ENCODE results near the gene TREH.
"Not testable (repeated sequence)": the region's sequence is repeated elsewhere in the genome, so short reads cannot be mapped to it uniquely, and the experiment has no call there.

The TREH gene, protein sequence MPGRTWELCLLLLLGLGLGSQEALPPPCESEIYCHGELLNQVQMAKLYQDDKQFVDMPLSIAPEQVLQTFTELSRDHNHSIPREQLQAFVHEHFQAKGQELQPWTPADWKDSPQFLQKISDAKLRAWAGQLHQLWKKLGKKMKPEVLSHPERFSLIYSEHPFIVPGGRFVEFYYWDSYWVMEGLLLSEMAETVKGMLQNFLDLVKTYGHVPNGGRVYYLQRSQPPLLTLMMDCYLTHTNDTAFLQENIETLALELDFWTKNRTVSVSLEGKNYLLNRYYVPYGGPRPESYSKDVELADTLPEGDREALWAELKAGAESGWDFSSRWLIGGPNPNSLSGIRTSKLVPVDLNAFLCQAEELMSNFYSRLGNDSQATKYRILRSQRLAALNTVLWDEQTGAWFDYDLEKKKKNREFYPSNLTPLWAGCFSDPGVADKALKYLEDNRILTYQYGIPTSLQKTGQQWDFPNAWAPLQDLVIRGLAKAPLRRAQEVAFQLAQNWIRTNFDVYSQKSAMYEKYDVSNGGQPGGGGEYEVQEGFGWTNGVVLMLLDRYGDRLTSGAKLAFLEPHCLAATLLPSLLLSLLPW

DNA sequence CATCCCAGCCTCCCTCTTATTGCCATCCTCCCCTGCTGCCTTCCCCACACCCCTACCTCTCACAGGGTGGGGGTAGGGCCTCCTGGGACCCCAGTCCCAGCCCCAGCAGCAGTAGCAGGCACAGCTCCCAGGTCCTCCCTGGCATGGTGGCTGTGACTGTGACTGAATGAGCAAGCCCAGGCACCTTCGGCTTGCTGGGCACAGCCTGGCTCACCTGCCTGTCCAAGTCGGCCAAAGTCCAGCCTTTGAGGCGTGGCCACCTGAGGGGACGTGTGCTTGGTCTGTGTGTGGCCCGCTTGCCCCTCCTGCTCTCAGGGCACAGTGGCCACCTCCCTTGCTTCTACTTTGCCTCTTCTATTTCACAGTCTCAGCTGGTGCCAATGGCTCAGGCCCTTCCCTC lies at the start of gene TREH:
Gene TREH (minus strand): TSS at position 168 of the 400 bp plus-strand sequence. CDS start 23 bp downstream, at position 145.
- Mint-ChIP-seq H3K4me3 (no peak within 1 kb of the TSS), H3K4me1 (ENCODE audit: low read depth) (no peaks in the 10 kb centered on the region), H3K27me3 (ENCODE audit: low read depth) (peaks cover 17% of the 10 kb centered on the region)

DNA sequence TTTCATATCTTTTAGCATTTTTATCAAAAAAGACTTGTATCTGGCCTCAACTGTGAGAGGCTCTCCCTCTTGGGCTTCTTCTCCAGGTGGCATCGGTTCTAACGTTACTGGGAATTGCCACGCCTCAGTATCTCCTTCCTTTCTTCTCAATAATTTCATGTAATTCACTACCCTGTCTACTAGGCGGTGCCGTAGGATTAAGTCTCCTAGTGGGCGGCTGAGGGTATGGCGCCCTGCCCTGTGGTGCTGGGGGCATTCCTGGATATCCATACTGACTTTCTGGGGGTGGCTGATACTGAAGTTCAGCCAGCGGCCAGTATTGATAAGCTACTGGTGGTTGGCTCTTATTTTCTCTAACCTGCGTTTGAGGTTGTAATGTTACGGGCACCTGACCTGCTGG lies 48.7 kb upstream of the TREH start:
- H3K9me3 Mint-ChIP-seq; H3K36me3 Mint-ChIP-seq (ENCODE audit: low read depth); H3K4me1 Mint-ChIP-seq (ENCODE audit: low read depth); H3K4me3 Mint-ChIP-seq; H3K27ac Mint-ChIP-seq: not testable (repeated sequence)
- peaks cover 31% of the 10 kb centered on the region for H3K27me3 Mint-ChIP-seq (ENCODE audit: low read depth)

More for the DNA sequence above, at the start of gene TREH:
- H3K36me3 Mint-ChIP-seq (ENCODE audit: low read depth) = no peaks in the 10 kb centered on the region
- H3K9me3 Mint-ChIP-seq = no peaks in the 10 kb centered on the region
- no peak within 1 kb of the TSS for H3K27ac Mint-ChIP-seq

DNA sequence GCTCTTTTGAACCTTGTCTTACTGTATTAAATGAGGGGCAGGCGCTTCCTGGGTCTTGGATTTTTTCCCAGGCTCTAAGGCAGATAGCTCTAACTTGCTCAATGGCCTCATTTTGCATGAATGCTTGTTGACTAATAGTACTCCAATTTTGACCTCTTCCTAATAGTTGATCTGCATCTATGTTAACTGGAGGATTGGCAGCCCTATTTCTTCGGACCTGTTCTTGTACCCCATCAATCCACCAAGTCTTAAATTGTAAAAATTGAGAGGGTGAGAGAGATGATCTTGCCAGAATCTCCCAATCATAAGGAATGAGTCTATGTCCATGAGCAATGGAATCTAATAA lies 48.2 kb upstream of the TREH start:
- H3K27me3 Mint-ChIP-seq (ENCODE audit: low read depth) = peaks cover 31% of the 10 kb centered on the region
- not testable (repeated sequence) for H3K27ac Mint-ChIP-seq; H3K9me3 Mint-ChIP-seq; H3K4me1 Mint-ChIP-seq (ENCODE audit: low read depth); H3K4me3 Mint-ChIP-seq; H3K36me3 Mint-ChIP-seq (ENCODE audit: low read depth)

DNA sequence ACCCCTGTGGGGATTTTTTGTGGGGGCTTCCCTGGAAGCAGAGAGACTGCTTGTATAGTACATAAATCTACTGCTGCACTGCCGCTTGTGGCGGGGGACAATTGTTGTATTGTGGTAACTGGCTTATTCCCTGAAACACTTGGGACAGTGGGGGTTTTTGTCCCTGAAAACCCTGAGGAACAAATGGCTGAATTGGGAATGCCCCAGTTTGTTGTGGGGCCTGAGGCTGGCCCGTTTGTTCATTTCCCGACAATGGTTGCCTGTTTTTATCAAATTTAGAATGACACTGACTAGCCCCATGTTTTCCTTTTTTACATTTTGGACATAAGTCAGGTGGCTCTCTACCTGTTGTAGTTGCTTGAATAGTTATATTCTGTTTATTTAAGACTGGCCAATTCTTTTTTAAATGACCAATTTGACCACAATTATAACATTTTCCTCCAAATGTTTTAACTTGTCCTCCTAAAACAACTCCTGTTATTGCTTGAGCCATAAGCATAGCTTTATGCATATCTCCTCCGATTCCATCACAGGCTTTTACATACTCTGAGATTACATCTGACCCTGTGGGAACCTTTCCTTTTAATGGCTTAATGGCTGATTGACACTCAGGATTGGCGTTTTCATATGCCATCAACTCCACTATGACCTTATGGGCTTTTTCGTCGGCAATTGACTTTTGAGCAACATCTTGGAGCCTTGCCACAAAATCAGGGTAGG lies 47.7 kb upstream of the TREH start:
- H3K27ac Mint-ChIP-seq; H3K36me3 Mint-ChIP-seq (ENCODE audit: low read depth); H3K4me1 Mint-ChIP-seq (ENCODE audit: low read depth); H3K9me3 Mint-ChIP-seq; H3K4me3 Mint-ChIP-seq: not testable (repeated sequence)
- H3K27me3 Mint-ChIP-seq (ENCODE audit: low read depth) = peaks cover 31% of the 10 kb centered on the region

DNA sequence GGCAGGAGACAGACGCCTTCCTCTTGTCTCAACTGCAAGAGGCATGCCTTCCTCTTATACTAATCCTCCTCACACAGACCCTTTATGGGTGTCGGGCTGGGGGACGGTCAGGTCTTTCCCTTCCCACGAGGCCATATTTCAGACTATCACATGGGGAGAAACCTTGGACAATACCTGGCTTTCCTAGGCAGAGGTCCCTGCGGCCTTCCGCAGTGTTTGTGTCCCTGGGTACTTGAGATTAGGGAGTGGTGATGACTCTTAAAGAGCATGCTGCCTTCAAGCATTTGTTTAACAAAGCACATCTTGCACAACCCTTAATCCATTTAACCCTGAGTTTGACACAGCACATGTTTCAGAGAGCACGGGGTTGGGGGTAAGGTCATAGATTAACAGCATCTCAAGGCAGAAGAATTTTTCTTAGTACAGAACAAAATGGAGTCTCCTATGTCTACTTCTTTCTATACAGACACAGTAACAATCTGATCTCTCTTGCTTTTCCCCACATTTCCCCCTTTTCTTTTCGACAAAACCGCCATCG lies 42.1 kb upstream of the TREH start:
- not testable (repeated sequence) for H3K27ac Mint-ChIP-seq; H3K36me3 Mint-ChIP-seq (ENCODE audit: low read depth); H3K27me3 Mint-ChIP-seq (ENCODE audit: low read depth); H3K4me3 Mint-ChIP-seq; H3K4me1 Mint-ChIP-seq (ENCODE audit: low read depth); H3K9me3 Mint-ChIP-seq

DNA sequence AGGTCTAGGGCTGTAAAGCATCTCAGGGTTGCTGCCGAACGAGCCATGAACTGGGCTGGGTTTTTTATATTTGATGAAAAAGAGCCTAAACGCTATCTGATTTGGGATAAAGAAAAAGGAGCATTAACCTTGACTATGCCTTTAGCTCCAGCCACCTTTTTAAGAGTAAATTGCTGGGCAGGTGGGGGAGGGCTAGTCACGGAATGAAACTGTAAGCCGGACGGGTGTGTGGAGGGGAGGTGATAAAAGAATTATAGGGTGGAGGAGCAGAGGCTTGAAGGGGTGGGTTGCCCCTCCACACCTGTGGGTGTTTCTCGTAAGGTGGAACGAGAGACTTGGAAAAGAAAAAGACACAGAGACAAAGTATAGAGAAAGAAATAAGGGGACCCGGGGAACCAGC lies 41.3 kb upstream of the TREH start:
- H3K4me3 Mint-ChIP-seq; H3K4me1 Mint-ChIP-seq (ENCODE audit: low read depth); H3K36me3 Mint-ChIP-seq (ENCODE audit: low read depth); H3K27ac Mint-ChIP-seq; H3K27me3 Mint-ChIP-seq (ENCODE audit: low read depth); H3K9me3 Mint-ChIP-seq: not testable (repeated sequence)

DNA sequence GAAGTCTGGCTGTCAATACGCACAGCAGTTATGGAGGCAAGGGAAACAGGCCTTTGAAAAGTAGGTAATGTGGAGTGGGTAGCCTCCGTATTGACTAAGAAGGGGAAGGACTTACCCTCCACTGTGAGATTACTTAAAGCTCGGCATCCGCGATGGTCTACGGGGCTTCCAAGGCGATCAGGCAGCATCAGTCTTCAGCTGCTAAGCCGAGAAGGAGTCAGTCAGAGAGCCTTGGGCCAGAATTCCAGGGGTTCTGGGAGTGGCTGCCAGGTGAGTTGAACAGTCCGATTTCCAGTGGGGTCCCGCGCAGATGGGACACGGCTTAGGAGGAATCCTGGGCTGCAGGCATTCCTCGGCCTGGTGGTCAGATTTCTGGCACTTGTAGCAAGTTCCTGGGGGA lies 40.6 kb upstream of the TREH start:
- not testable (repeated sequence) for H3K4me3 Mint-ChIP-seq; H3K27ac Mint-ChIP-seq; H3K4me1 Mint-ChIP-seq (ENCODE audit: low read depth); H3K9me3 Mint-ChIP-seq; H3K27me3 Mint-ChIP-seq (ENCODE audit: low read depth); H3K36me3 Mint-ChIP-seq (ENCODE audit: low read depth)

DNA sequence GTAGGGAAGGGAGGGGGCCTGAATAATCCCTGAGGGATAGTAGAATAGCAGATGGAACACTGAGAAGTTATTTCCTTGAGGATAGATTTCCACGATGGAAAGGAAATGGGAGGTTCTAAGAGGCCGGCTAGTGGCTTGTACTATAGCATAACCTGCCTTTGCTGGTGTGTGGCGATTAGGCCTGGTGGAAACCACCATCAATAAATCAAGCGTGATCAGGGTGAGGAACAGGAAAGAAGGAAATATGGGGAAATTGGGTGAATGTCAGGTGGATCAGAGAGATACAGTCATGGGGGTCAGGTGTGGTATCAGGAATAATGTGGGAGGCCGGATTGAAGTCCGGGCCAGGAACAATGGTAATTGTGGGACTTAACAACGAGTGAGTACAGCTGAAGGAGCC lies 39.1 kb upstream of the TREH start:
- H3K27ac Mint-ChIP-seq; H3K9me3 Mint-ChIP-seq; H3K36me3 Mint-ChIP-seq (ENCODE audit: low read depth); H3K4me1 Mint-ChIP-seq (ENCODE audit: low read depth); H3K4me3 Mint-ChIP-seq; H3K27me3 Mint-ChIP-seq (ENCODE audit: low read depth): not testable (repeated sequence)

DNA sequence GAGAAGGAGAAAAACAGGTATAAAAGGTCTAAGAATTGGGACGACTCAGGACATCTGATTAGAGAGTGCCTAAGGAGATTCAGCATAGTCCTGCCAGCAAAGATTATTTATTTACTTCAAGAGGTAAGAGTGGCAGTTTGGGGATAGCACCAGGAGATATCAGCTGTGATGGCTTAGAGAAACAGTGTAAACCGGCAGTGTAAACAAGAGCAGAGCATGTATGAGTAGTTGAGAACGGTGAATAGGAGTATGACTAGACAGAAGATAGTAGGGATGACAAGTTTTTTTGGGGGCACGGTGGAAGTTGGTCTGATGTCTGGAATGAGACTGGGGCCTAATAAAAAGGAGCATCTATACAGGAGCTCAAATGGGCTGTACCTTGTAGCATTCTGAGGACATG lies 38.3 kb upstream of the TREH start:
- not testable (repeated sequence) for H3K36me3 Mint-ChIP-seq (ENCODE audit: low read depth); H3K4me1 Mint-ChIP-seq (ENCODE audit: low read depth); H3K27ac Mint-ChIP-seq; H3K4me3 Mint-ChIP-seq; H3K27me3 Mint-ChIP-seq (ENCODE audit: low read depth); H3K9me3 Mint-ChIP-seq

DNA sequence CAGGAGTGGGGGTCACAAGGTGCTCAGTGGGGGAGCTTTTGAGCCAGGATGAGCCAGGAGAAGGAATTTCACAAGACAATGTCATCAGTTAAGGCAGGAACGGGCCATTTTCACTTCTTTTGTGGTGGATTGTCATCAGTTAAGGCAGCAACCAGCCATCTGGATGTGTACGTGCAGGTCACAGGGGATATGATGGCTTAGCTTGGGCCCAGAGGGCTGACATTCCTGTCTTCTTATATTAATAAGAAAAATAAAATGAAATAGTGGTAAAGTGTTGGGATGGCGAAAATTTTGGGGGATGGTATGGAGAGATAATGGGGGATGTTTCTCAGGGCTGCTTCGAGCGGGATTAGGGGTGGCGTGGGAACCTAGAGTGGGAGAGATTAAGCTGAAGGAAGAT lies 37.8 kb upstream of the TREH start:
- not testable (repeated sequence) for H3K4me1 Mint-ChIP-seq (ENCODE audit: low read depth); H3K9me3 Mint-ChIP-seq; H3K27me3 Mint-ChIP-seq (ENCODE audit: low read depth); H3K4me3 Mint-ChIP-seq; H3K27ac Mint-ChIP-seq; H3K36me3 Mint-ChIP-seq (ENCODE audit: low read depth)

DNA sequence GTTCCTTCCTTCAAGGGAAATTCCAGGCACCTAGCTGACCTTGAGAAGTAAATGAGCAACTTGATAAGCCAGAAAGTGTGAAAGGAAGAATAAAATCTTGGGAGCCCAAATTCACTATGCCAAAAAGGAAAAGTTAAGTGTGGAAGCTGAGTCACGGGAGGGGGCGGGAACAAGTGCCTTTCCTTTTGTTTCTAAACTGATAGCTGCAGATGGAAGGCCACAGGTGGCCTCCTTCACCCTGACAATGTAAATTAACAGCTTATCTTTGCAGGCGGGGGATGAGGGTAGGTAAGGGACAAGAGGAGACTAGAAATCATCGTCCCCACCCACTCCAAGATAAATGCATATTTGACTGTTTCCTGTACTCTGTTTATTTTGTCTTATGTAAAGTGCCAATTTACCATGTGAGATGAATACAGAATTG lies 36.4 kb upstream of the TREH start:
- H3K27ac Mint-ChIP-seq = no peak overlapping the region
- H3K4me3 Mint-ChIP-seq = no peak overlapping the region
- peaks cover 5% of the 10 kb centered on the region for H3K27me3 Mint-ChIP-seq (ENCODE audit: low read depth)
- no peaks in the 10 kb centered on the region for H3K4me1 Mint-ChIP-seq (ENCODE audit: low read depth)
- no peaks in the 10 kb centered on the region for H3K9me3 Mint-ChIP-seq
- no peaks in the 10 kb centered on the region for H3K36me3 Mint-ChIP-seq (ENCODE audit: low read depth)

DNA sequence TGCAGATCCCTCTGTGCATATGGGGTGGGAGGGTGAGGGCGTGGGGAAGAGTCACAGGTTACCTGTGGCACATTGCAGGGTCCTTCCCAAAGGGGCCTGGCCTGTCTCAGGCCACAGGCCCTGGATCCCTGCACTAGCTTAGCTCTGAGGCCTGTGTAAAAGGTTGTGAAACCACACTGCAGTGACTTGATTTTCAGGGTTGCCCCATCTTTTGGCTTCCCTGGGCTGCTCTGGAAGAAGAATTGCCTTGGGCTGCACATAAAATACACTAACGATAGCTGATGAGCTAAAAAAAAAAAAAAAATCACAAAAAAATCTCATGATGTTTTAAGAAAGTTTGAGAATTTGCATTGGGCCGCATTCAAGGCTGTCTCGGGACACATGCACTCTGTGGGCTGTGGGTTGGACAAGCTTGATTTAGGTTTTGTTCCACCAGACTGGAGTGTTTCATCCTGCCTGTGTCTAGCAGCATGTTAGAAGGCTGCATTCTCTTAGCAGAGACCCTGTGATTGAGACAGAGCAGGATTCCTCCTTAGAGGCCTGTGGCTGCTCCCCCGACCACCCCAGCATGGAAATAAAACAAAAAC lies 35.9 kb upstream of the TREH start:
- Mint-ChIP-seq H3K9me3 (no peaks in the 10 kb centered on the region), H3K4me3 (no peak overlapping the region), H3K36me3 (ENCODE audit: low read depth) (no peaks in the 10 kb centered on the region), H3K4me1 (ENCODE audit: low read depth) (no peaks in the 10 kb centered on the region), H3K27ac (no peak overlapping the region), H3K27me3 (ENCODE audit: low read depth) (peaks cover 5% of the 10 kb centered on the region)

DNA sequence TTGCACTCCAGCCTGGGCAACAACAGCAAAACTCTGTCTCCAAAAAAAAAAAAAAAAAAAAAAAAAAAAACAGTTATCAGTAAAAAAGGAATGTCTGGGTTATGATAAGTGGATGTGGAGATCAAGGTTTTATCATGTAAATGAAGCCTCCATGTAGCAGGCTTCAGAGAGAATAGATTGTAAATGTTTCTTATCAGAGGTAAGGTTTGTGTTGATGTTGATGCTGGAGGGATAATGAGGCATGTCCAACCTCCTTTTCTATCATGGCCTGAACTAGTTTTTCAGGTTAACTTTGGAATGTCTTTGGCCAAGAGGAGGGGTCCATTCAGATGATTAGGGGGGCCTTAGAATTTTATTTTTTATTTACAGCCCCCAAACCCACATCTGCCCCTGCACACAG lies 35.4 kb upstream of the TREH start:
- H3K36me3 Mint-ChIP-seq (ENCODE audit: low read depth) = no peaks in the 10 kb centered on the region
- no peaks in the 10 kb centered on the region for H3K4me1 Mint-ChIP-seq (ENCODE audit: low read depth)
- H3K9me3 Mint-ChIP-seq = no peaks in the 10 kb centered on the region
- no peak overlapping the region for H3K27ac Mint-ChIP-seq
- H3K4me3 Mint-ChIP-seq = no peak overlapping the region
- peaks cover 4% of the 10 kb centered on the region for H3K27me3 Mint-ChIP-seq (ENCODE audit: low read depth)

DNA sequence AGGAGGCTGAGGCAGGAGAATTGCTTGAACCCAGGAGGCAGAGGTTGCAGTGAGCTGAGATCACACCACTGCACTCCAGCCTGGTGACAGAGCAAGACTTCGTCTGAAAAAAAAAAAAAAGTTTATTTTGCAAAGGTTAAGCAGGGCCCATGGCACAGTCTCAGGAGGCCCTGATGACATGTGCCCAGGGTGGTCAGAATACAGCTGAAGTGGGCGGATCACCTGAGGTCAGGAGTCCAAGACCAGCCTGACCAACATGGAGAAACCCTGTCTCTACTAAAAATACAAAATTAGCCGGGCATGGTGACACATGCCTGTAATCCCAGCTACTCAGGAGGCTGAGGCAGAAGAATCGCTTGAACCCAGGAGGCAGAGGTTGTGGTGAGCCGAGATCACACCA lies 35.0 kb upstream of the TREH start:
- not testable (repeated sequence) for H3K27me3 Mint-ChIP-seq (ENCODE audit: low read depth); H3K4me1 Mint-ChIP-seq (ENCODE audit: low read depth); H3K27ac Mint-ChIP-seq; H3K4me3 Mint-ChIP-seq; H3K36me3 Mint-ChIP-seq (ENCODE audit: low read depth); H3K9me3 Mint-ChIP-seq

DNA sequence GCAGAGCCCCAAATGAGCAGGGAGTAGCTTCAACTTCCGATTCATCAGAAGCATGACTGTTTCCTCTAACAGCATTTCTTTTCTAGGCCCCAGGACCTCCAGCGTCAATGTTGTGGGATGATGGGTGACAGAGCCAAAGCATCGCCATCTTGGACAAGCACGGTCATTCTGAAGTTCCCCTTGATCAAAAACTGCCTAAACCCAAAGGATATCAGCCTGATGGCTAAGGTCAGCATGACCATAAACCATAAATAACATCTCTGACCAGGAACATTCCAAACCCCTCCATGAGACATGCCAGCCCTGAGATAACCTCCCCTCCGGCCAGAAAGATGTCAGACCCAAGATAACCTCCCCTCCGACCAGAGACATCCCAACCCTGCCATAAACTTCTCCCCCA lies 28.8 kb upstream of the TREH start:
- Mint-ChIP-seq H3K36me3 (ENCODE audit: low read depth) (no peaks in the 10 kb centered on the region), H3K27ac (no peak overlapping the region), H3K4me3 (no peak overlapping the region), H3K9me3 (no peaks in the 10 kb centered on the region), H3K27me3 (ENCODE audit: low read depth) (peaks cover 10% of the 10 kb centered on the region), H3K4me1 (ENCODE audit: low read depth) (peaks cover 4% of the 10 kb centered on the region)

Measured in T-helper 1 cell treated with Interleukin-12 subunit alpha and Interleukin-12 subunit beta and Interleukin-4 antibody, amounts not matched to agents 30 μg/mL and 1 μg/mL, for 36 hours (primary cell).